Cerebellar nuclear complex (tissue), 1 donor: ENCODE results near the gene ANXA1.
"Not testable (repeated sequence)": the region's sequence is repeated elsewhere in the genome, so short reads cannot be mapped to it uniquely, and the experiment has no call there.

ENCODE experiments used
- DNase-seq, 2 experiments: peaks; one replicate each; lab custom pipeline; 2025; lab: John Stamatoyannopoulos, UW

ANXA1 gene

DNA sequence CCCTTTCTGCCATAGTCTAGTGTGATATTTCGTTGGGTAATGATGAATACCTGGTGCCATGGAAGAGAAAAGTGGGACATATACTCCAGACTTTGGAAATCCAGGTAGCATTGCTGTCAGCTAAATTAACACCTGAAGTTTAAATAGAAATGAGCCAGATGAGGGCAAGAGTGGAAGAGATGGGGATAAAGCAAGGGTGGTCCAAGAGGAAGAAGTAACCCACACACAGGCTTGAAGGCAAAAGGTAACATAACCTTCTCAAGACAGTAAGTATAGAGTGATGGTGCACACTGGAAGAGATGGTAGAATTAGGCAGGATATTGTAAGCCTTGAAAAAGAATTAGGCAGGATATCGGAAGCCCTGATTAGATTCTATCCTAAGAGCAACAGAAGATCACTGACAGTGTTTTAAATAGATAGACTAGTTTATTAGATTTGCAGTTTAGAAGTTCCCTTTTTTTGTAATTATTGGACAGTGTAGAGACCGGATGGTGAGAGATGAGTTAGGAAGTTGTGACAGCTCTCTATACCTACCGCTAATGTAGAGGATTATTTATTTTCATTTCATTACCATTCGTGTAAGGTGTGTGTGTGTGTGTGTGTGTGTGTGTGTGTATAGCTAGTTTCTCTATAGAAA is 16.8 kb downstream of the ANXA1 start:
- no peak for DNase-seq

DNA sequence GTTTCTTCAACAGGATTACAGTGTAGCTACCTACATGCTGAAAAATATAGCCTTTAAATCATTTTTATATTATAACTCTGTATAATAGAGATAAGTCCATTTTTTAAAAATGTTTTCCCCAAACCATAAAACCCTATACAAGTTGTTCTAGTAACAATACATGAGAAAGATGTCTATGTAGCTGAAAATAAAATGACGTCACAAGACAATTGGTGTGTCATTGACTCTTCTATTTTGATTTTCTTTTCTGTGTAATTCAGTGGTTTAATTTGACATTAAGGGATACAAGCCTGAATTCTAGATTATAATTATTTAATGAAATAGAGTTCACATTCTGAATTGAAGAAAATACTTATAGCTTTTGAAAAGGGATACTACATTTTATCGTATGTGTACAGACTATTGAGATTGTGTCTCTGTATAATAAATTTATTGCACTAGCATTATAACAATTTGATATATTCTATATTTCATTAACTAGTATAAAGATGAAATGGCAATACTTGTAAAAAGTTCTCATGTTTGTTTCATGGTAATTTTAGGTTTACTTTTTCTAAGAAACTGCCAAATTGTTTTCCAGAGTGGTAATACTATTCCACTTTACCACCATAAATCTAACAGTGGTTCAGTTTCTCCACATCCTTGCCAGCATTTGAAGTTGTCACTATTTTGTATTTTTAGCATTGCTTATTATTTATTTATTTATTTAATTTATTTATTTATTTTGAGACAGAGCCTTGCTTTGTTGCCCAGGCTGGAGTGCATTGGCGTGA is 18.7 kb downstream of the ANXA1 start:
- DNase-seq: no peak

GRCh38 chr9:73172901-73173215 is 21.2 kb downstream of the ANXA1 start:
- DNase-seq: no peak

GRCh38 chr9:73173557-73174329 is 22.1 kb downstream of the ANXA1 start:
- DNase-seq: no peak

GRCh38 chr9:73174330-73174980 is 22.8 kb downstream of the ANXA1 start:
- no peak for DNase-seq

- no peak for DNase-seq
Observed at GRCh38 chr9:73176450-73176875, 24.8 kb downstream of the ANXA1 start.

DNA sequence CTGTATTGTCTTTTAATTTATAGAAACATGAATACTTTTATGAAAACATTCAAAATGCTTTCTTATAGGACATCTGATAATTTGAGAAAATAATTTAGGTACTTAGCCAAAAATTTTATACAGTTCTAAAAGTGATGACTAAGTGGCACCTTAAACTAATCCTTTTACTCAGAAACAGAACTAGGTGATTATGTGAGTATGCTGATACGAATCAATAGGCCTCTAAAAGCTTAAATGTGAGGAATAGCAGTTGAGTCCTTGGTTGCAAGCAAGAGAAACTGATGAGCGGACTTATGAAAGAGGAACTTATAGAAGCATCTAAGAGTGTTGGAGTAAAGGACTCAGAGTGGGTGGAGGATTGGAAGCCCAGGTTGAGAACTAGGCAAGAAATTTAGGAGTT is 26.4 kb downstream of the ANXA1 start:
- DNase-seq: no peak

DNA sequence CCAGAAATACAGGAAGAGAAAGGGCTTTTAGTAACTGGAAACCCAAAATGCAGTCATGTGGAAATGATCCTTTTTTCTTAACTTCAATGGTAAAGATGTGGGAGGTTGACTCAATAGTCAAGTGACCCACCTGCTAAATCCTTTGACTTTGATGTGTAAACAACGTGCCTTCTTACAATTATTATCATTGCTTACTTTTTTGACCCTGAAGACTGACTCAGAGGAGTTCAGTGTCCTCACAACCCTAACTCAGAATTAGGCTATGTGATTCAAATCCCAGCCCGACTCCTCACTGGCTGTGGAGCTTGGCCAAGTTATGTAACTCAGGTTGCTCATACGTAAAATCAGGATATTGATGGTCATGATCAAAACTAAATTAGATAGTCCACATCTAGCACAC is 27.9 kb downstream of the ANXA1 start:
- DNase-seq: no peak

DNA sequence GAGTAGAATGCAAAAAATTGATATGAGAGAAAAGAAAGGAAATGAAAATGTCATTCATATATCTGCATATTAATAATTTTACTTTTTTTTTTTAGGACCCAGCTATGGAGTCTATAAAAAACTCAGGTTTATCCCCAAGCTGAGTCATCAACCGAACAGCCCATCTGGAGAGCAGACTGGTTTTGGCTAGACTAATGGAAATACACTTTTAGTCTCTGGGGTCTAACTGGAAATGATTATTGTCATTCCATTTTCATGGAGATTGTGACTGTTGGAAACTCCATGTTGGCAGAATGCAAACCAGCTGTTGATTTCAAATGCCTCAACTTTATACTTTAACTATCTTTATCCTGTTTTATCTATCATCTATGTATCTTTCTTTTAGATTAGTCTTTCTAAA is 28.7 kb downstream of the ANXA1 start:
- DNase-seq: no peak

DNA sequence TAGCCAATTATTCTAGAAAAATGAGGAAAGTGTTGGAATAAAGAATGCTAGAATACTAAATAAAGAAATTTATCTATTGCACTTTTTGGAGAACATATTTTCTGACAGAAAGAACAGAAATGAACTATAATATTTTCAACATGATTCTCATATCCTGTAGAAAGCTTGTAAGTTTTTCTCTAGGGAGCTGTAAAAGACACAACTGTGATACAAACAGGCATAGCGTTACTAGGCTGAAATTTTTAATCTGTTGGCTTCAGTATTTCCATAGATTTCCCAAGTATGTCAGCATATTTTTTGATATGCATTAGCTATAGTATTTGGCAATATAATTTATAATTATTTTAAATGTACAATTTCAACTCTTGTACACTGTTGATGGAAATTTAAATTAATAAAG is 31.3 kb downstream of the ANXA1 start:
- no peak for DNase-seq

DNA sequence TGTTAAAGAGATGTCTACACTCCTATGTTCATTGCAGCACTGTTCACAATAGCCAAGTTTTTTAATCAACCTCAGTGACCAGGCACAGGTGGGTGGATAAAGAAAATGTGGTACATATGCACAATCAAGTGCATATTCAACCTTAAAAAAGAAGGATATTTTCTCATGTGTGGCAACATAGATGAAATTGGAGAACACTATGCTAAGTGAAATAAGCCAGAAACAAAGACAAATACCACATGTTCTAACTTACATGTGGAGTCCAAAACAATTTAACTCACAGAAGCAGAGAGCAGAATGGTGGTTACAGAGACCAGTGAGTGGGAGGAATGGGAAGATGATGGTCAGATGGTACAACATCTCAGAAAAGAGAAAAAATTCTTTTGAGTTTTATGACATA is 31.8 kb downstream of the ANXA1 start:
- DNase-seq: no peak

GRCh38 chr9:73183917-73184861 is 32.5 kb downstream of the ANXA1 start:
- DNase-seq: no peak

GRCh38 chr9:73191109-73191508 is 39.4 kb downstream of the ANXA1 start:
- DNase-seq: not testable (repeated sequence)

DNA sequence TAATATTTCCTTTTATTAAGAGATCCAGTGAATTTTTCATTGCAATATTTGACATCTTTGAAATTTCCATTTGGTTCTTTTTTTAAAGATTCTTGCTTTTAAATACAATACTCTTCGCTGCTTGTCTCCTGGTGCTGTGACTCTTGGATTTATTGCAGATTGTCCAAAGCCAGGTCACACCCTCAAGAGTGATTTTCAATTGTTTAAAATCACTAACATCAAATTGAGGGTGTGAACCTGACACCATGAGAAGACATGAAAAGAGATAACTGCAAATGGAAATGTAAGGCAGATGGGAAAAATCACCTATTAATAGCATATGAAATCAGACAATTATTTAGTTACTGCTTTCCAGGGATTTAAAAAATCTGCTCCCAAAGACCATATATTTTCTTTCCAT is 42.6 kb downstream of the ANXA1 start:
- DNase-seq: no peak

DNA sequence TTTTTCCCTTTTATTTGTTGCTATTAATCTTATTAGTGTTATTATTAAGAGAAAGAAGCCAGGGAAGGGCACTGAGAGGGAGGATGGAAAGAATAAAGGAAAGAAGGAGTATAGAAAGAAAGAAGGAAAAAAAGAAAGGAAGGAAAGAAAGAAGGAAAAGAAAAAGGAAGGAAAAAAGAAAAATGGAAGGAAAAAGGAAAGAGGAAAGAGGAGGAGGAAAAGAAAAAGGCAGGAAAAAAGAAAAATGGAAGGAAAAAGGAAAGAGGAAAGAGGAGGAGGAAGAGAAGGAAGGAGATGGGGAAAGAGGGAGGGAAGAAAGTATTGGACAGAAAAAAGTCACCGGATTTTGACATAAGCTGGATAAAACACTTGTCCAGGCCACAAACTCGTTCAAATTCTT is 47.8 kb downstream of the ANXA1 start:
- DNase-seq: no peak

GRCh38 chr9:73199886-73200285 is 48.2 kb downstream of the ANXA1 start:
- no peak for DNase-seq

GRCh38 chr9:73200694-73201452 is 49.2 kb downstream of the ANXA1 start:
- DNase-seq: no peak

DNA sequence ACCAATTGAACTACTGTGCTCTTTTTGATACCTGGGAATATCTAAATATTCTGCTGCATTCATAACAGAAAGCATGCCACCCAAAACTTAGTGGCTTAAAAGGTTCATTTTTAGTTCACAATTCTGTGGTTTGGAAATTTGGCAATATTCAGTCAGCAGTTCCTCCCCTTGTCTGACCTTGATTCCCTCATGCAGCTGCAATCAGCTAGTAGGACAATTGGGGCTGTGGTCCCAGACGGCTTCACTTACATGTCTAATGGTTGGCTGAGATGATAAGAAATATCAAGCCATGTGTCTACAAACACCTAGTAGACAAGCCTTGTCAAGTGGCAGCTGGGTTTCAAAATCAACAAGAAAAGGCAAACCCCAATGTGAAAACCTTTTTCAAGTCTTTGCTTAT is 51.3 kb downstream of the ANXA1 start:
- DNase-seq: no peak

DNA sequence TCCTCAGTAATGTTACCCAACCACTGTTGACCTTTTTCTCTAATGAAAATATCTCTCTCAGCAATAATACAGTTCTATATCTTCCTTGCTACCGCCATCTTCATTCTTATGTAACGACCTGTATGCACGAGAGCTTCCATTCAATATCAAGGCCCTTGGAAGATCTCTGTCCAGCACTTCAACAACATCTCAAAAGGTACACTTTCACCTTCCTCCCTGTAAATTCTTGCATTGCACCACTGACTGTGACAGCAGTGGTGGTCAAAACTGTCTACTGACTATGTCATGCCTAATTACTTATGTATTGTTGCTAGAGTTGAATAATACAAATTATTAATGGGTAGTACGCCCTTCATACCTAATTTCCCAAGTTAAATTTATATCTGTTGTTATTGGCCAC is 53.3 kb downstream of the ANXA1 start:
- DNase-seq: no peak

- DNase-seq: no peak
Observed at GRCh38 chr9:73206851-73207250, 55.2 kb downstream of the ANXA1 start.
